ENCODE data around the gene SH2B3. TPM values are rescaled to one million over a fixed set of nuclear protein-coding genes. Genes with fewer than 3 reads are reported as not detected.

Gene SH2B3
- total RNA-seq, 1 experiment from 2014 or later = 20.5 TPM

- H3K4me3 ChIP-seq = no peak overlapping the region
- peaks cover 46% of the 10 kb centered on the region for H3K36me3 ChIP-seq
- H3K9me3 ChIP-seq (replicated peaks) = no peaks in the 10 kb centered on the region
- no peak for DNase-seq (ENCODE audit: low read depth in 1 of 2, low spot score in 2 of 2)
- peaks cover 12% of the 10 kb centered on the region for H3K4me1 ChIP-seq (replicated peaks)
- H3K27ac ChIP-seq = no peak overlapping the region
- no peaks in the 10 kb centered on the region for H3K27me3 ChIP-seq (replicated peaks)
Observed at GRCh38 chr12:111418594-111418880, 12.8 kb downstream of the SH2B3 start.

GRCh38 chr12:111419784-111420183 lies 14.1 kb downstream of the SH2B3 start:
- H3K27ac ChIP-seq = no peak overlapping the region
- H3K36me3 ChIP-seq = peaks cover 48% of the 10 kb centered on the region

GRCh38 chr12:111420494-111420893 lies 14.8 kb downstream of the SH2B3 start:
- H3K4me1 ChIP-seq (replicated peaks) = peaks cover 11% of the 10 kb centered on the region

More at GRCh38 chr12:111419784-111420183, 14.1 kb downstream of the SH2B3 start:
- peaks cover 4% of the 10 kb centered on the region for H3K4me1 ChIP-seq (replicated peaks)
- no peak overlapping the region for H3K4me3 ChIP-seq
- DNase-seq (ENCODE audit: low read depth in 1 of 2, low spot score in 2 of 2) = no peak
- H3K9me3 ChIP-seq (replicated peaks) = no peaks in the 10 kb centered on the region
- no peaks in the 10 kb centered on the region for H3K27me3 ChIP-seq (replicated peaks)

GRCh38 chr12:111424189-111424792 lies 18.6 kb downstream of the SH2B3 start:
- Histone ChIP-seq H3K36me3 (peaks cover 47% of the 10 kb centered on the region), H3K4me3 (no peak overlapping the region), H3K27ac (no peak overlapping the region), H3K27me3 (replicated peaks) (no peaks in the 10 kb centered on the region), H3K9me3 (replicated peaks) (no peaks in the 10 kb centered on the region), H3K4me1 (replicated peaks) (peaks cover 18% of the 10 kb centered on the region)
- no peak for DNase-seq (ENCODE audit: low read depth in 1 of 2, low spot score in 2 of 2)

More at GRCh38 chr12:111420494-111420893, 14.8 kb downstream of the SH2B3 start:
- Histone ChIP-seq H3K27me3 (replicated peaks) (no peaks in the 10 kb centered on the region), H3K9me3 (replicated peaks) (no peaks in the 10 kb centered on the region), H3K27ac (no peak overlapping the region), H3K4me3 (no peak overlapping the region), H3K36me3 (peaks cover 52% of the 10 kb centered on the region)
- DNase-seq (ENCODE audit: low read depth in 1 of 2, low spot score in 2 of 2) = no peak

- Histone ChIP-seq H3K9me3 (replicated peaks) (no peaks in the 10 kb centered on the region), H3K4me1 (replicated peaks) (peaks cover 22% of the 10 kb centered on the region), H3K27ac (no peak overlapping the region), H3K36me3 (peaks cover 43% of the 10 kb centered on the region), H3K4me3 (no peak overlapping the region), H3K27me3 (replicated peaks) (no peaks in the 10 kb centered on the region)
- DNase-seq (ENCODE audit: low read depth in 1 of 2, low spot score in 2 of 2) = no peak
Observed at GRCh38 chr12:111424793-111425251, 19.1 kb downstream of the SH2B3 start.

- Histone ChIP-seq H3K9me3 (replicated peaks) (no peaks in the 10 kb centered on the region), H3K27me3 (replicated peaks) (no peaks in the 10 kb centered on the region), H3K4me3 (no peak overlapping the region), H3K4me1 (replicated peaks) (peaks cover 30% of the 10 kb centered on the region), H3K36me3 (peaks cover 37% of the 10 kb centered on the region), H3K27ac (no peak overlapping the region)
- DNase-seq (ENCODE audit: low read depth in 1 of 2, low spot score in 2 of 2) = no peak
Observed at GRCh38 chr12:111425655-111426054, 19.9 kb downstream of the SH2B3 start.

- no peak for DNase-seq (ENCODE audit: low read depth in 1 of 2, low spot score in 2 of 2)
- Histone ChIP-seq H3K27ac (no peak overlapping the region), H3K36me3 (peaks cover 30% of the 10 kb centered on the region), H3K4me3 (no peak overlapping the region), H3K4me1 (replicated peaks) (peaks cover 37% of the 10 kb centered on the region), H3K27me3 (replicated peaks) (no peaks in the 10 kb centered on the region), H3K9me3 (replicated peaks) (no peaks in the 10 kb centered on the region)
Observed at GRCh38 chr12:111426344-111427185, 20.8 kb downstream of the SH2B3 start.

- no peak overlapping the region for H3K4me3 ChIP-seq
- H3K27me3 ChIP-seq (replicated peaks) = no peaks in the 10 kb centered on the region
- H3K4me1 ChIP-seq (replicated peaks) = peaks cover 44% of the 10 kb centered on the region
- DNase-seq (ENCODE audit: low read depth in 1 of 2, low spot score in 2 of 2) = no peak
- peaks cover 30% of the 10 kb centered on the region for H3K36me3 ChIP-seq
- no peak overlapping the region for H3K27ac ChIP-seq
- no peaks in the 10 kb centered on the region for H3K9me3 ChIP-seq (replicated peaks)
Observed at GRCh38 chr12:111427417-111428074, 21.8 kb downstream of the SH2B3 start.

GRCh38 chr12:111428081-111428727 lies 22.5 kb downstream of the SH2B3 start:
- H3K36me3 ChIP-seq = peaks cover 36% of the 10 kb centered on the region
- H3K27me3 ChIP-seq (replicated peaks) = no peaks in the 10 kb centered on the region
- no peaks in the 10 kb centered on the region for H3K9me3 ChIP-seq (replicated peaks)
- no peak overlapping the region for H3K27ac ChIP-seq
- H3K4me3 ChIP-seq = no peak overlapping the region
- DNase-seq (ENCODE audit: low read depth in 1 of 2, low spot score in 2 of 2) = no peak
- H3K4me1 ChIP-seq (replicated peaks) = peaks cover 49% of the 10 kb centered on the region

GRCh38 chr12:111428728-111429175 lies 23.0 kb downstream of the SH2B3 start:
- Histone ChIP-seq H3K27me3 (replicated peaks) (no peaks in the 10 kb centered on the region), H3K27ac (no peak overlapping the region), H3K4me3 (no peak overlapping the region), H3K4me1 (replicated peaks) (peaks cover 54% of the 10 kb centered on the region), H3K36me3 (peaks cover 36% of the 10 kb centered on the region), H3K9me3 (replicated peaks) (no peaks in the 10 kb centered on the region)
- DNase-seq (ENCODE audit: low read depth in 1 of 2, low spot score in 2 of 2) = no peak

- H3K36me3 ChIP-seq = peaks cover 28% of the 10 kb centered on the region
- DNase-seq (ENCODE audit: low read depth in 1 of 2, low spot score in 2 of 2) = no peak
- peaks cover 60% of the 10 kb centered on the region for H3K4me1 ChIP-seq (replicated peaks)
- H3K9me3 ChIP-seq (replicated peaks) = no peaks in the 10 kb centered on the region
- H3K27ac ChIP-seq = no peak overlapping the region
- no peaks in the 10 kb centered on the region for H3K27me3 ChIP-seq (replicated peaks)
- no peak overlapping the region for H3K4me3 ChIP-seq
Observed at GRCh38 chr12:111429828-111430432, 24.2 kb downstream of the SH2B3 start.

GRCh38 chr12:111430433-111431353 lies 25.0 kb downstream of the SH2B3 start:
- DNase-seq (ENCODE audit: low read depth in 1 of 2, low spot score in 2 of 2) = no peak
- H3K4me3 ChIP-seq = no peak overlapping the region
- no peak overlapping the region for H3K27ac ChIP-seq
- no peaks in the 10 kb centered on the region for H3K27me3 ChIP-seq (replicated peaks)
- peaks cover 29% of the 10 kb centered on the region for H3K36me3 ChIP-seq
- peaks cover 60% of the 10 kb centered on the region for H3K4me1 ChIP-seq (replicated peaks)
- H3K9me3 ChIP-seq (replicated peaks) = no peaks in the 10 kb centered on the region

Data from SJSA1 (cell line).